Measurements from ENCODE around the gene L1CAM.

The L1CAM gene

DNA sequence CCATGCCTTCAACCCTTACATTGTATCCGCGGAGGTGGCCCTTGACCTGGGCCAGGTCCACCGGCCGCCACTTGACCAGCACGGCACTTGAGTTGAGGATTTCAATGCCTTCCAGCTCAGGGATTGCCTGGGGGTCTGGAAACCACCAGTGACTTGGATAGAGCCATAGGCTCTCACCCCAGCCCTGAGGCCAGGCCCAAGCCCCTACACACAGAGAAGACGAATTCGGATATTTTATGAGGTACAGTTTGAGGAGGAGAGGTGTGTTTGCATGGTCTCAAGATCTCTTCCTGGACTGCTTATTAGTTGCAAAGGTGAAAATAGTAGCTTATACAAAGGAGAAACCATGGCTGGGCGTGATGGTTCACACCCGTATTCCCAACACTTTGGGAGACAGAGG lies 20.3 kb downstream of the L1CAM start:
- TF ChIP-seq FOXP2 (optimal IDR thresholded peaks at IDR 0.05; ENCODE audit: borderline replicate concordance, extremely low read depth, extremely low read length, insufficient read depth) (no peak), REST (IDR thresholded peaks at IDR 0.05; ENCODE audit: insufficient read depth in 1 of 2, low read depth in 2 of 2, low read length in 2 of 2) (no peak), TAF1 (IDR thresholded peaks at IDR 0.05; ENCODE audit: borderline replicate concordance, insufficient read depth, low read length) (no peak), SIN3A (IDR thresholded peaks at IDR 0.05; ENCODE audit: borderline replicate concordance, insufficient read depth, low read length) (no peak), POLR2AphosphoS5 (IDR thresholded peaks at IDR 0.05; ENCODE audit: low read depth, low read length) (no peak)

DNA sequence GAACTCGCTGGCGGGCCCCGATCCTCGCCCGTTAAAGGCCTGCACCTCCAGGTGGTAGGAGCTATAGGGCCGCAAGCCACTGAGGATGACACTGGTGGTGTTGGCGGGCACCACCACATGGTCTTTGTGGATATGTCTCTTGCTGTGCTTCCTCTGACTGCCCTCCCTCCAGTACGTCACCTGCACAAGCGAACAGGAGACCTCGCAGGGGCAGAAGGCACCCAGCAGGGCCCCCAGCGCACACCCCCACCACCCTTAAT lies 20.7 kb downstream of the L1CAM start:
- no peak for TF ChIP-seq POLR2AphosphoS5 (IDR thresholded peaks at IDR 0.05; ENCODE audit: low read depth, low read length)
- TF ChIP-seq TAF1 (IDR thresholded peaks at IDR 0.05; ENCODE audit: borderline replicate concordance, insufficient read depth, low read length) = no peak
- no peak for TF ChIP-seq REST (IDR thresholded peaks at IDR 0.05; ENCODE audit: insufficient read depth in 1 of 2, low read depth in 2 of 2, low read length in 2 of 2)
- no peak for TF ChIP-seq FOXP2 (optimal IDR thresholded peaks at IDR 0.05; ENCODE audit: borderline replicate concordance, extremely low read depth, extremely low read length, insufficient read depth)
- TF ChIP-seq SIN3A (IDR thresholded peaks at IDR 0.05; ENCODE audit: borderline replicate concordance, insufficient read depth, low read length) = no peak

DNA sequence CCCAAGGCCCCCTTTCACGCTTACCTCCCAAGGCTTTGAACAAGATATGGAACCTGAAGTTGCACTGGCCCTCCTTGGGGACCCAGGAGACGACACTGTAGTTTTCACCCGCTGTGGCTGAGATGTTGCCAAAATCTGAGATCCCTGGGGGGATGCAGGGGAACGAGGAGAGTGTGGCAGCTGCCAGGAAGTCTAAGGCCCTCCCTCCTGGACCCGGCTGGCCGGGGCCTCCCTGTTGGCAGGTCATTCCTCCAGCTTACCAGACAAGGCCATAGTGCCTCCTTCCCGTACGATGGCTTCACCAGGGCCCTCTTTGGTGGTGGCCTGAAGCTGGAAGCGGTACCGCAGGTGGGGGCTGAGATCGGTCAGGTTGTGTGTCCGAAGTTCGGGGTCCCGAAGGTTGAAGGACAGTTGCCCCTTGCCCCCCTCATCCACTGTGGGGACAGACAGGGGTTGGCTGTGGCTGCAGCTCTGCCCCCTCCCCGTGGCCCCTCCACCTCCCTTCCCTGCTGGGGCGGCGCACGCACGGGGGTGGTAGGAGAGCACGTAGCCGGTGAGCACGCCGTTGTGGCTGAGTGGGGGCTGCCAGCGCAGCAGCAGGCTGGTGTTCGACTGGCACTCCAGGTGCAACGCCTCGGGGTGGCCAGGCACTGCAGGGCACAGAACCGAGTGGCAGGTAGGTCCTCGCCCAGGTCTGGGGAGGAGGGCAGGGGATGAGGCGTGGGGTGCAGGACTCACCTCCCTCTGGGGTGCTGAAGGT lies 21.2 kb downstream of the L1CAM start:
- TF ChIP-seq TAF1 (IDR thresholded peaks at IDR 0.05; ENCODE audit: borderline replicate concordance, insufficient read depth, low read length) (no peak), POLR2AphosphoS5 (IDR thresholded peaks at IDR 0.05; ENCODE audit: low read depth, low read length) (no peak), SIN3A (IDR thresholded peaks at IDR 0.05; ENCODE audit: borderline replicate concordance, insufficient read depth, low read length) (no peak), FOXP2 (optimal IDR thresholded peaks at IDR 0.05; ENCODE audit: borderline replicate concordance, extremely low read depth, extremely low read length, insufficient read depth) (no peak), REST (IDR thresholded peaks at IDR 0.05; ENCODE audit: insufficient read depth in 1 of 2, low read depth in 2 of 2, low read length in 2 of 2) (no peak)

GRCh38 chrX:153864101-153864500 lies 21.9 kb downstream of the L1CAM start:
- TF ChIP-seq FOXP2 (optimal IDR thresholded peaks at IDR 0.05; ENCODE audit: borderline replicate concordance, extremely low read depth, extremely low read length, insufficient read depth) (no peak), POLR2AphosphoS5 (IDR thresholded peaks at IDR 0.05; ENCODE audit: low read depth, low read length) (no peak)

DNA sequence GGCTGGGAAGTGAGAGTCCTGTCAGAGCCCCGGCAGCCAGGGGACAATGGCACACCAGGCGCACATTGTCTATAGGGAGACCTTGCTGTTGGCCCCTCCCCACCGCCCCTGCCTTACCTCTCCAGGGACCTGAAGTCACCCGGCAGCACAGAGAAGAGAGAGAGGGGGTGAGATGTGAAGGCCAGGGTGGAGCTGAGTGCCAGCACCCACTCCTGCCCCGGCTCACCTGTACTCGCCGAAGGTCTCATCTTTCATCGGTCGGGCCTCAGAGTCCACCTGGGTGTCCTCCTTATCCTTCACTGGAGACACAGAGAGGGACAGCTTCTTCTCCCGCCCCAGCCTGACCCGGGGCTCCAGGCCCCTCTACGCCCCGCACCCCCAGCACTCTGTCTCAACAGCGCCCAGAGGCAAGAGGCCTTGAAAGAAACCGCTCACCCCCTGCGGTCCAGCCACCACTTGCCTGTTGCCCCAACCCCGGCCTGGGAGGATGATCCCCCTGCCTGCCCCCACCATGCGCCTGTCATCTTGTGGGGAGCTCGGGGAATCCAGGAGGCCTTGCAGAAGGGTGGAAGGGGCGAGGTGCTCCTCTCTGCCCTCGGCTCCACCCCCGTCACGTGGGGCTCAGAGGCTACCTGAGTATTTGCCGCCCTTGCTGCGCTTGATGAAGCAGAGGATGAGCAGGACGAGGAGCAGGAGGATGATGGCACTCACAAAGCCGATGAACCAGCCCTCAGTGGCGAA lies 22.6 kb downstream of the L1CAM start:
- TF ChIP-seq POLR2AphosphoS5 (IDR thresholded peaks at IDR 0.05; ENCODE audit: low read depth, low read length) (no peak), TAF1 (IDR thresholded peaks at IDR 0.05; ENCODE audit: borderline replicate concordance, insufficient read depth, low read length) (no peak)
